HG03575 (cell line): ENCODE data around the gene CAMK2A.

Experiments
- ATAC-seq: cut with Tn5 transposase; IDR thresholded peaks from one replicate; pipeline ENCODE4 v1.9.1; 2021; ENCODE audit not compliant: unreplicated experiment, insufficient number of reproducible peaks, low FRiP score; ENCODE audit errors: extremely low read depth

CAMK2A gene

GRCh38 chr5:150227036-150227435 lies 62.5 kb downstream of the CAMK2A start:
- no peak for ATAC-seq

GRCh38 chr5:150224483-150225027 lies 65.0 kb downstream of the CAMK2A start:
- ATAC-seq: no peak

GRCh38 chr5:150223474-150223873 lies 66.1 kb downstream of the CAMK2A start:
- no peak for ATAC-seq

- ATAC-seq: no peak
These were observed 66.7 kb downstream of the CAMK2A start for GRCh38 chr5:150222906-150223305.

GRCh38 chr5:150221471-150221870 lies 68.1 kb downstream of the CAMK2A start:
- no peak for ATAC-seq

GRCh38 chr5:150219861-150220260 lies 69.7 kb downstream of the CAMK2A start:
- no peak for ATAC-seq

- no peak for ATAC-seq
These were observed 70.4 kb downstream of the CAMK2A start for GRCh38 chr5:150219142-150219541.

- ATAC-seq: no peak
These were observed 70.9 kb downstream of the CAMK2A start for GRCh38 chr5:150218693-150219035.

GRCh38 chr5:150217873-150218692 lies 71.5 kb downstream of the CAMK2A start:
- ATAC-seq: no peak

- ATAC-seq: no peak
These were observed 72.5 kb downstream of the CAMK2A start for GRCh38 chr5:150217038-150217437.

- ATAC-seq: no peak
These were observed 73.3 kb downstream of the CAMK2A start for GRCh38 chr5:150215979-150216944.

- ATAC-seq: no peak
These were observed 75.3 kb downstream of the CAMK2A start for GRCh38 chr5:150214289-150214688.

- ATAC-seq: no peak
These were observed 76.0 kb downstream of the CAMK2A start for GRCh38 chr5:150213530-150213929.

- no peak for ATAC-seq
These were observed 78.2 kb downstream of the CAMK2A start for GRCh38 chr5:150211156-150212030.

GRCh38 chr5:150210644-150211043 lies 78.9 kb downstream of the CAMK2A start:
- ATAC-seq: no peak

- no peak for ATAC-seq
These were observed 80.4 kb downstream of the CAMK2A start for GRCh38 chr5:150209099-150209635.

- no peak for ATAC-seq
These were observed 81.1 kb downstream of the CAMK2A start for GRCh38 chr5:150208187-150209098.

- no peak for ATAC-seq
These were observed 82.8 kb downstream of the CAMK2A start for GRCh38 chr5:150206779-150207115.
